BJ (cell line): ENCODE measurements around the gene PARD3. TPM values are rescaled to one million over a fixed set of nuclear protein-coding genes. Genes with fewer than 3 reads are reported as not detected.

ENCODE experiments used
- CTCF ChIA-PET: fragments of 350-600 bp; formaldehyde crosslinking; extraction: SDS; loops from one replicate; lab custom pipeline; 2021; ENCODE audit warnings: antibody characterized with exemption, inconsistent platforms; lab: Yijun Ruan, JAX
- POLR2A ChIA-PET: fragments of 300-600 bp; sonication (Branson Sonifier 250); formaldehyde crosslinking; extraction: SDS; loops from one replicate; lab custom pipeline; 2021; ENCODE audit warnings: antibody characterized with exemption; lab: Charles Lee
- DNase-seq: peaks from one replicate; pipeline ENCODE4 v3.0.0-alpha.2; 2011; ENCODE audit warnings: low read depth
- H3K27me3 ChIP-seq: 2 replicates; pipeline ENCODE4 v1.6.0; 2011; ENCODE audit warnings: low read length; ENCODE audit not compliant: control insufficient read depth, insufficient read depth
- H3K36me3 ChIP-seq: 2 replicates; pipeline ENCODE4 v1.5.1; 2011; ENCODE audit warnings: low read length; ENCODE audit not compliant: control insufficient read depth, insufficient read depth
- H3K4me3 ChIP-seq: 2 replicates; pipeline ENCODE4 v1.5.1; 2011; ENCODE audit warnings: low read depth, mild to moderate bottlenecking, control low read depth, low read length
- CTCF ChIP-seq: IDR thresholded peaks from 2 replicates; pipeline ENCODE4 v1.5.1; 2011; ENCODE audit warnings: low read depth, mild to moderate bottlenecking, control low read depth, inconsistent platforms, low read length, moderate library complexity; ENCODE audit not compliant: insufficient read depth
- polyA plus RNA-seq: library from polyadenylated mRNA; depleted of rRNA; stranded (reverse); fragments of >200 nt; gene quantifications from 2 replicates; pipeline ENCODE4 v1.2.3, GENCODE V29; 2011

Gene PARD3
- polyA plus RNA-seq, 1 experiment = 17.7 TPM

DNA sequence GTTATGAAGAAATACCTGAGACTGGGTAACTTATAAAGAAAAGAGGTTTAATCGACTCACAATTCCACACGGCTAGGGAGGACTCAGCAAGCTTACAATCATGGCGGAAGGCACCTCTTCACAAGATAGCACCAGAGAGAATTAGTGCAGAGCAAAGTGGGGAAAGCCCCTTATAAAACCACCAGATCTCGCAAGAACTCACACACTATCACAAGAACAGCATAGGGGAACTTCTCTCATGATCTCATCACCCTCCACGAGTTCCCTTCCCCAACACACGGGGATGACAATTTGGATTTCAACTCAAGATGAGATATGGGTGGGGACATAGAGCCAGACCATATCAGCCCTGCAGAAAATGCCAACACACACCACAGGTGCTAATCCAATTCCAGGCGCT lies 218.7 kb downstream of the PARD3 start:
- TF ChIP-seq CTCF = no peak
- POLR2A ChIA-PET = no interaction called here
- no peak overlapping the region for H3K4me3 ChIP-seq
- DNase-seq = no peak
- no peaks in the 10 kb centered on the region for H3K27me3 ChIP-seq
- CTCF ChIA-PET = no interaction called here
- H3K36me3 ChIP-seq = no peaks in the 10 kb centered on the region

DNA sequence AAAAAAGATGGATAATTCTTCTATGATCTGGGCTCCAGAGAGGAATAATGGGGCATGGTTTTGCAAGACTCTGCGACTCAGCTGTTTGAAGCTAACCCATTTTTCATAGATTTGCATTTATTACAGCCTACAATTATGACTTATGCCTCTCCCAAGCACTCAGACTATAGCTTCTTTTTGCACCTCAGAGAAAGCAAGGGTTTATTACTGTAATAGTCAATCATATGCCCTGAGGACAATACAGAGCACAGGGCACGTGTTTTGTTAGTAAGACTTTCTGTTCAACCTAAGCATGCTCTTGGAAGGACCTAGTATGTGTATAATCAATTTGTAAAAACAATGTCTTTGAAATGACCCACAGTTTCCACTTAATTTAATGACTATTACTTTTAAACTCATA lies 221.2 kb downstream of the PARD3 start:
- CTCF ChIA-PET = no interaction called here
- Histone ChIP-seq H3K27me3 (no peaks in the 10 kb centered on the region), H3K4me3 (no peak overlapping the region), H3K36me3 (no peaks in the 10 kb centered on the region)
- no peak for DNase-seq
- POLR2A ChIA-PET = no interaction called here
- TF ChIP-seq CTCF = no peak

- Histone ChIP-seq H3K27me3 (no peaks in the 10 kb centered on the region), H3K36me3 (no peaks in the 10 kb centered on the region), H3K4me3 (no peak overlapping the region)
- no peak for DNase-seq
- POLR2A ChIA-PET = no interaction called here
- TF ChIP-seq CTCF = no peak
- CTCF ChIA-PET = no interaction called here
These were observed 221.7 kb downstream of the PARD3 start for GRCh38 chr10:34593374-34593890.

GRCh38 chr10:34590793-34591192 lies 224.3 kb downstream of the PARD3 start:
- H3K27me3 ChIP-seq = no peaks in the 10 kb centered on the region
- no peak overlapping the region for H3K4me3 ChIP-seq
- ChIA-PET CTCF (interaction anchor here (1.1 to 1.2 kb wide), 2 partner anchors 11 to 22 kb away, joined by 3 read pairs; no protein-coding TSS in a partner anchor), POLR2A (no interaction called here)
- no peak for TF ChIP-seq CTCF
- DNase-seq = no peak
- H3K36me3 ChIP-seq = no peaks in the 10 kb centered on the region

DNA sequence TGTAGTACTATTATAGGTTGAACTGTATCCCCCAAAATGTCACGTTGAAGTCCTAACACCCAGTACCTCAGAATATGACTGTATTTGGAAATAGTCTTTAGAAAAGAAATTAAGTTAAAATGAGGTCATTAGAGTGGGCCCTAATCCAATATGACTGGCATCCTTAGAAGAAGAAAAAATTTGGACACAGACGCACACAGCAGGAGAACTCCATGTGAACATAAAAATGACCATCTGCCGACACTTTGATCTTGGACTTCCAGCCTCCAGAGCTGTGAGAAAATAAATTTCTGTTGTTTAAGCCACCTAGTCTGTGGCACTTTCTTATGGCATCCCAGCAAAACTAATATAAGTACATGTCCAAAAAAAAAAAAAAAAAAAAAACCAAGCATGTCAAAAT lies 225.8 kb downstream of the PARD3 start:
- POLR2A ChIA-PET = no interaction called here
- TF ChIP-seq CTCF = no peak
- no peak for DNase-seq
- Histone ChIP-seq H3K36me3 (no peaks in the 10 kb centered on the region), H3K27me3 (no peaks in the 10 kb centered on the region), H3K4me3 (no peak overlapping the region)
- CTCF ChIA-PET = interaction anchor here (0.5 to 1.7 kb wide), 2 partner anchors 8 to 55 kb away, joined by 4 read pairs; no protein-coding TSS in a partner anchor
